GM18861 (cell line): ENCODE results near the gene ZGPAT.

Experiments
- ATAC-seq: cut with Tn5 transposase; IDR thresholded peaks from one replicate; pipeline ENCODE4 v1.9.1; 2021; ENCODE audit not compliant: unreplicated experiment

Gene ZGPAT

DNA sequence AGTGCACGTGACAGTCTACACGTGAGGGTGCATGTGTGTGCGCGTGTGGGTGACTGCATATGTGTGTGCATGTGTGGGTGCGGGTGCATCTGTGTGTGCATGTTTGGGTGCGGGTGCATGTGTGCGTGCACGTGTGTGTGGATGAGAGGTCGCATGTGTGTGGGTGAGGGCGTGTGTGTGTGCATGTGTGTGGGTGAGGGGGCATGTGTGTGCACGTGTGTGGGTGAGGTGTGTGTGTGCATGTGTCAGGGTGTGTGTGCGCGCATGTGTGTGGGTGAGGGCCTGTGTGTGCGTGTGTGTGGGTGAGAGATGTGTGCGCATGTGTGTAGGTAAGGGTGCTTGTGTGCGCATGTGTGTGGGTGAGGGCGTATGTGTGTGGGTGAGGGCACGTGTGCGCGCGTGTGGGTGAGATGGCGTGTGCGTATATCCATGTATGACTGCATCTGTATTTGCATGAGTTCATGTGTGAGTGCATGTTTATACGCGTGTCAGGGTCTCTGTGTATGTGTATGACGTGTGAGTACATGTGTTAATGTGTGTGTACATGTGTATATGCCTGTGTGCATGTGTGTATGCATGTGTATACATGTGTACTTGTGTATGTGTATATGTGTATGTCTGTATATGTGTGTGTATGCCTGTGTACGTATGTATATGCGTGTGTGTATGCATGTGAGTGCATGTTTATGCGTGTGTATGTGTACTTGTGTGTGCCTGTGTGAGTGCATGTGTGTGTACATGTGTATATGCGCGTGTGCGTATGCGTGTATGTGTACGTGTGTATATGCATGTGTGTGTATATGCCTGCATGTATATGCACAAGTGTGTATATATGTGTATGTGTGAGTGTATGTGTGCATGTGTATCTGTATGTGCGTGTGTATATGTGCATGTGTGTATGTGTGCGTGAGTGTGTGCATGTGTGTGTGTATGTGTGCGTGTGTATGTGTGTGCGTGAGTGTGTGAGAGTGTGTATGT, 24.6 kb downstream of the ZGPAT start:
- no peak for ATAC-seq

DNA sequence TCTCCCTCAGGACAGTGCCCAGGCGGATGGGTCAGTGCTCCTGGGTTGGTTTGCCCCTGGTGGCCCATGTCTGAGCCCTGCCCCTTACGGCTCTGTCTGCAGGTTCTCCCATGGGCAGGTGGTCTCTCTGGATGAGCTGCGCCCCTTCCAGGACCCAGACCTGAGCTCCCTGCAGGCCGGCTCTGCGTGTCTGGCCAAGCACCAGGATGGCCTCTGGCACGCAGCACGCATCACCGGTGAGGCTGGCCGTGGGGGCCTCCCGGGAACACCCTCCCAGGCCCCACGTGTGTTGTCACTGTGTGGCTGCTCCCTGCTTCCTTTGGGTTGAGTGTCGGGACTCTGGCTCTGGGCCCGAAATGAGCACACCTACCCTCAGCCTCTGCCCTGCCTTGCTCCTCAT, 25.3 kb downstream of the ZGPAT start:
- ATAC-seq = no peak

- ATAC-seq = no peak
Measured at GRCh38 chr20:63733579-63734081, 25.8 kb downstream of the ZGPAT start.

GRCh38 chr20:63734111-63734945, 26.5 kb downstream of the ZGPAT start:
- ATAC-seq = no peak

- no peak for ATAC-seq
Measured at GRCh38 chr20:63734946-63735858, 27.4 kb downstream of the ZGPAT start.

GRCh38 chr20:63735859-63736718, 28.2 kb downstream of the ZGPAT start, which contains the start of gene LIME1:
Gene LIME1, plus strand, starts transcription at chr20:63736664. Its CDS starts 886 bp downstream, at chr20:63737550.
- no peak for ATAC-seq

DNA sequence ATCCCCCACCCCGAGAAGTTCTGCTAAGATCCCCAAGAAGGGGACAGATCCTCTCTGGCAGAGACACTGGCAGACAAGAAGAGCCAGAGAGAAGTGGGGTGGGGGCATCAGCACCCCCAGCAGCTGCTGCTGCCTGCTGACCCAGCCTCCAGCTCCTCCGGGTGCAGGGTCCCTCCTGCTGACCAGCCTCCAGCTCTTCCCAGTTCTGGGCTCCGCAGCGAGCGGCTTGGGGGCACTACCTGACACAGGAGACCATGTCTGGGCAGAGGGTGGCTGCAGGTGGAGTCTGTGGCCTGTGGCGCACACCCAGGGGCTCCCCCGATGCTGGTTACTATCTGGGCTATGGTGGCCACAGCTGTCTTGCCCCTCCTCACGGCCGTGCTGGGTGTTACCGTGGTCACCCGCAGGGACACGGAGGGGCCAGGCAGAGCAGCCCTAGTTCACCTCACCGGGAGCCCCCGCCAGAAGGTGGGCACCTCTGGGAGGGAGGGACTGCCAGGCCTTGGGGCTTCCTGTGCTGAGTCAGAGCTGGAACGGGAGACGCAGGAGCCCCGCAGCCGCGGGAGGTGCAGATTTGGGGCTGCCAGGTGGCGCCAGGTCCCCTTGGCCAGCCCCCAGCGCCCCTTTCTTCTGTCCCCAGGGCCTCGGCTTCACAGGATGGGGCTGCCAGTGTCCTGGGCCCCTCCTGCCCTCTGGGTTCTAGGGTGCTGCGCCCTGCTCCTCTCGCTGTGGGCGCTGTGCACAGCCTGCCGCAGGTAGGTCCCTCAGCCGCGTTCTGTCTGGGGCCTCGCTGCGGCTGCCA, 29.3 kb downstream of the ZGPAT start:
- no peak for ATAC-seq

DNA sequence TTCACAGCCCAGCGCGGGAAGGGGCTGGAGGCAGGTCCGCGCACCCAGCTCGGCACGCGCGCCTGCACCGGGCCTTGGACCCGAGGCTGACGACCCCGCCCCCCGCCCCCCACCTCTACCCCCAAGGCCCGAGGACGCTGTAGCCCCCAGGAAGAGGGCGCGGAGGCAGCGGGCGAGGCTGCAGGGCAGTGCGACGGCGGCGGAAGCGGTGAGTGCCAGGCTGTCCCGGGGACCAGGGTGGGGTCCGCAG, 29.8 kb downstream of the ZGPAT start:
- ATAC-seq = no peak

GRCh38 chr20:63737945-63738686, 30.3 kb downstream of the ZGPAT start:
- no peak for ATAC-seq

GRCh38 chr20:63738687-63739129, 30.9 kb downstream of the ZGPAT start:
- no peak for ATAC-seq

DNA sequence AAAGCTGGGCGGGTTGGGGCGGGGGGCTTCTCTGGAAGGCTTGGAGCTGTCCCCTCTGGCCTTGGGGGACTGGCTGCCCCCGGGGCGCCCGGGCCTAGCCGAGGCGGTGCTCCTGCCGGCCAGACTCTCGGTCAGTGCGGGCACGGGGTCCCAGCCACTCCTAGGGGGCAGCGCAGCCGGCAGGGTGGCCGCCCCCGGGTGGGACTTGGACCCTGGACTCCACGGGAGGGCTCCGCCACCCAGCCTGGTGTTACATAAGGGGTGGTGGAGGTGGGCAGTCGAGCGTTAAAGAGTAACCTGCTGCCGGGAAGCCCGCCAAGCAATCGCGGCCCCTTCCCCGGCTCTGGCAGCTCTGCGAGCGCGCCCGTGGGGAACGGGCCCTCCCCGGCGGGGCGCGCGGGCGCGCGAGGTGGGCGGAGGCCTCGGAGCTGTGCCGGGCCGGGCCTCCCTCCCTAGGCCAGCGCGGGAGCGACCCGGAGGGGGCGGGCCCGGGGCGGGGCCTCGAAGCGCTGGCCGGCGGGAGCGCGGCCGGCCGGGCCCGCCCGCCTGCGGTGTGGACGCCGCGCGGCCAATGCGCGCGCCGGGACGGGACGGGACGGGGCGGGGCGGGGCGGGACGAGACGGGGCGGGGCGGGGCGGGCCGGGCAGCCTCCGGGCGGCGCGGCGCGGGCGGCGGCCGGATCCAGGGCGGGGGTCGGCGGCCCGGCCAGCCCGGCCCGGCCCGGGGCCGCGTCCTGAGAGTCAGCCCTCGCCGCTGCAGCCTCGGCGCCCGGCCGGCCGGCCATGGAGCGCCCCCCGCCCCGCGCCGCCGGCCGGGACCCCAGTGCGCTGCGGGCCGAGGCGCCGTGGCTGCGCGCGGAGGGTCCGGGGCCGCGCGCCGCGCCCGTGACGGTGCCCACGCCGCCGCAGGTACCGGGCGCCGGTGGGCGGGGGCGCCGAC, 31.6 kb downstream of the ZGPAT start, which contains the start of gene SLC2A4RG:
Gene SLC2A4RG (plus strand): TSS at position 647 of the 940 bp plus-strand sequence. CDS start 137 bp downstream, at position 784.
- ATAC-seq = no peak

DNA sequence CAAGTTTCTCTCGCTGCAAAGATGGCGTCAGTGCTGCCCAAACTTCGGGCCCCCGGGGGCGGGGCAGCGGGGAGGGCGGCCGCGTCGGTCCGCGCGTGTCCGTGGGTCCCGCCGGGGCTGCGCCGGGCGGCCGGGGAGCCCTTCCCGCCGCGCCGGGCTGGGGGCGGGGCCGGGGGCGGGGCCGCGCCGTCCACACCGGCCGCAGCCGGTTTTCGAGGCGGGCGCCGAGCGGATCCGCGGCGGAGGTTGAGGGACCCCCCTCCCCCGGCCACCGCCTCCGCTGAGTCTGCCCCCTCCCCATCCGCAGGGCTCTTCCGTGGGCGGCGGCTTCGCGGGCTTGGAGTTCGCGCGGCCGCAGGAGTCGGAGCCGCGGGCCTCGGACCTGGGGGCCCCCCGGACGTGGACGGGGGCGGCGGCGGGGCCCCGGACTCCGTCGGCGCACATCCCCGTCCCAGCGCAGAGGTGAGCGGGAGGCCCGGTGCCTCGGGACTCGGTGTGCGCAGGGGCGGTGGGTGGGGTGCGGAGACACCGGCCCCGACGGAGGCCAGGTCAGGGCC, 32.3 kb downstream of the ZGPAT start:
- no peak for ATAC-seq

- ATAC-seq = no peak
Measured at GRCh38 chr20:63740627-63741353, 33.0 kb downstream of the ZGPAT start.

- no peak for ATAC-seq
Measured at GRCh38 chr20:63741354-63741675, 33.5 kb downstream of the ZGPAT start.

DNA sequence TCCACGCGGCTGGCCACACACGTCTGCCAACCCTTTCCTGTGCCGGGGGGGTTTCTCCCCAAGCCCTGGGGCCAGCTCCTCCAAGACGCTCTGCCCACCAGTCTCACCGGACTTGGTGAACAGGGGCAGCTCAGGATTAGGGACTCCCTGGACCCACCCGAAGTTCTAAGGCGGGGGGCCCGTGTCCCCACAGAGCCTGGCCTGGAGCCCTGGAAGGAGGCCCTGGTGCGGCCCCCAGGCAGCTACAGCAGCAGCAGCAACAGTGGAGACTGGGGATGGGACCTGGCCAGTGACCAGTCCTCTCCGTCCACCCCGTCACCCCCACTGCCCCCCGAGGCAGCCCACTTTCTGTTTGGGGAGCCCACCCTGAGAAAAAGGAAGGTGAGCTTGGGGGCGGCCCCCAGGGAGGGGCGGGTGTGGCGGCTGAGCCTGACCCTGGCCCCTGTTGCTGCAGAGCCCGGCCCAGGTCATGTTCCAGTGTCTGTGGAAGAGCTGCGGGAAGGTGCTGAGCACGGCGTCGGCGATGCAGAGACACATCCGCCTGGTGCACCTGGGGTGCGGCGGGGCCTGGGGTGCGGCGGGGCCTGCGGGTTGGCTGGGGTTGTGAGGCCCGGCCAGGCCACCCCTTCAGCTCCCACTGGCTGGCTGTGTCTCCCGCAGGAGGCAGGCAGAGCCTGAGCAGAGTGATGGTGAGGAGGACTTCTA, 34.0 kb downstream of the ZGPAT start:
- ATAC-seq = no peak
